Measurements from ENCODE around the gene FARS2.

The FARS2 gene

DNA sequence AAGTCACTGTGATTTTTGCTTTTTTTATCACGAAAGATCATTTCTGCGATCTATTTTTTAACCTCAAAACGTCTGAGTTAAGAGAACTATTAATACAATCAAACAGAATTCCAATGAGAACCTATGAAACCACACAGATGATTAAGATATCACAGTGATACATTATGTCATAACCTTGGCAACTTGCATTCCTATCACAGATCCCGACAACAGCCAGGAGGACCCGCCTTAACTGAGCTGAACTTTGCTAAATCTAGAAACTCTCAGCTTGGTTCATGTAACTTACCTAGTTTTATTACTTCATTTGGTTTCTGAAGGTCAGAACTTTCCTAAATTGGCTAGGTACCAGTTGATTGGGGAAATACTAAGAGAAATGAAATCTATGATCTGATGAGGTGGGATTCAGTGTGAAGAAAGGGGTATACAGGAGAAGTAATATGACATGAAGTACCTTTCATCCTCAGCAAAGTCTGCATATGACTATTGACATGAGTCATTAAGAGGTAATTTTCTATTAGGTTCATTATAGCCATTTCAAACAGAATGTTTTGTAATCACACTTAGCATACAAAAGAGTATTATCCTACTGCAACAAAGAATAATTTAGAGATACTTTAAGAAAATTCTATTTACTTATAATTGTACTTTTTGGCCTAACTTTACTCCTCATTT, 11.7 kb upstream of the FARS2 start:
- no peak for DNase-seq (ENCODE audit: low spot score)

DNA sequence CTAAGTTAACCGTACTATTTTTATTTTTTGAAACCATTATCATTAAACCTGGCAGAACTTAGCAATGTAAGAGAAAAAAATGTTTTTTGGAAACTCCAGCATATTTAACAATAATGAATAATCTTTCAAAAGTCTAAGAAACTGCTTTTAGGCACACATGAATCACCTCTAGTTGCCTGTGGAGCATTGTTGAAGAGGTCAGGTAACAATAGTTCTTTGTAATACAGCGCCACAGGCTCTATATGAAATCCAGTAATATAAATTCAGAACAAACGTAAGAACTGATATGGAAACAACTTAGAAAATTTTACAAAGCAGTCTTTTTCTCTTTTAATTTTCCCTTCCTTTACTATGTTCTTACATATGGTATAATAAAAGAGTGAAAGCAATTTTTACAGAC, 10.9 kb upstream of the FARS2 start:
- DNase-seq (ENCODE audit: low spot score) = no peak

DNA sequence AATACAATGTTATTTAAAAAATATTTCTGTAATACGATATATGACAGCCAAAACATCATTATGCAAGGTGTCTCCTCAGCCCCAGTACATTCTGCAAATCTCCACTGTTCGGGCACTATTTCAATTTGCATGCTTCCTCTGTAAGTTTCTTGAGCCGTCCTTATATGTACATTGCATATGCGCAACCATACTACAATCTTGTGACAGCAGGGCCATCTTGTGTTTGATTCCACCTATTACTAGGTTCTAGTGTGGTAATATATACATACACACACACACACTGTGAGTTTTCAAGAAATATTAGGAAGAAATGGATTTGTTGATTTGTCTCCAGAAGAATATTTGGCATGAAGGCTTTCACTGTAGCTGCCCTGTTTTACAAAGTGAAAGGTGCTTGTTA, 10.4 kb upstream of the FARS2 start:
- DNase-seq (ENCODE audit: low spot score) = no peak

GRCh38 chr6:5256952-5257351, 4.4 kb upstream of the FARS2 start:
- no peak for DNase-seq (ENCODE audit: low spot score)

DNA sequence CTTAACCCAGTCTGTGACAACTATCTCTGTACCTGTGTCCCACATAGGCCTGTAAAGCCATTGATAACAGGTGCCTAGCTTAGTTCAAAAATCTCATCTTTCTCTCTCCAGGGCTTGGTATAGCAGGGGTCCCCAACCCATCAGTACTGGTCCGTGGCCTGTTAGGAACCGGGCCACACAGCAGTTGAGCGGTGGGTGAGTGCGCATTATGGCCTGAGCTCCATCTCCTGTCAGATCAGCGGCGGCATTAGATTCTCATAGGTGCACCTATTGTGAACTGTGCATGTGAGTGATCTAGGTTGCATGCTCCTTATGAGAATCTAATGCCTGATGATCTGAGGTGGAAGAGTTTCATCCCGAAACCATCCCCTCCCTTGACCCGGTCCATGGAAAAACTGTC, 3.9 kb upstream of the FARS2 start:
- DNase-seq (ENCODE audit: low spot score) = no peak

DNA sequence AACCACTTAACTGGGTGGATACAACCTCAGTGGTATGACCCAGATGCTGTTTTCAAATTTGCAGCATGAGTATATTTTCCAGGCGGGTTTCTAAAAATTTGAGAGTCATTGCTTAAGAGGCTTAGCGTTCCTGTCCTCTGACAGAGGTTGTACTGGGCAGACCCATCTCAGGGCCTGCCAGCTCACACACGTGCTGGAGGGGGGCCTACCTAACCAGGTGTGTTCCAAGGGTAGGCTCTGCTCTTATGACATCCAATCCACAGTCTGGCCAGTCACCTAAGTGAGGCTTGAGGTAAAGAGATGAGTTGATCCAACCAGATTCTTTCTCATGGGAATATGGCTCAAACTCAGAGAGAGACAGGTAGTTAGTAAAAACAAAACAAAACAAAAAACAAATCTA, 1.9 kb upstream of the FARS2 start:
- no peak for DNase-seq (ENCODE audit: low spot score)

DNA sequence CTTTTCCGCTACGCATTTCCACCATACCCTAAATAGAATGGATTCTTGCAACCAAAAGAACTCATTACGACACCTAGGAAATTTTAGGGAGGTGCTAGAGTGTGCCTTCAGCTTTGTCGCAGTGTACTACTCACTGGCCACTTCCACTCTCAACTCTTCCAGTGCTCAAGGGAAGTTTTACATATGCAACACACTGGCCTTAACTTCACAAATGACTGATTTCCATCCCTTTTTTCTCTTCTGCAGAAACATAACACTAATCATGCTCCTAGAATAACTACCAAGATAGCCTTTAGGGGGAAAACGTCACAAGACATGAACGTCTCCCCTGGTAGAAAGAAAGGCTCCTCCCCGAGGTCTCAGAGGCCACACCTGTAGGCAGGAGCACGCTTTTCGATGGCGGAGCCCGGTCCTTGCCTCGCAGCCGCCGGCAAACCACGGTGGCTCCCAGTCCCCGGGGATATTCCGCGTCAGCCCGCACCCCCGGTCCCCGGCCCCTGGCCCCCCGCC, 1.1 kb upstream of the FARS2 start:
- DNase-seq (ENCODE audit: low spot score) = peak; percentile 78

GRCh38 chr6:5261545-5262109, 314 bp downstream of the FARS2 start:
- no peak for DNase-seq (ENCODE audit: low spot score)

DNA sequence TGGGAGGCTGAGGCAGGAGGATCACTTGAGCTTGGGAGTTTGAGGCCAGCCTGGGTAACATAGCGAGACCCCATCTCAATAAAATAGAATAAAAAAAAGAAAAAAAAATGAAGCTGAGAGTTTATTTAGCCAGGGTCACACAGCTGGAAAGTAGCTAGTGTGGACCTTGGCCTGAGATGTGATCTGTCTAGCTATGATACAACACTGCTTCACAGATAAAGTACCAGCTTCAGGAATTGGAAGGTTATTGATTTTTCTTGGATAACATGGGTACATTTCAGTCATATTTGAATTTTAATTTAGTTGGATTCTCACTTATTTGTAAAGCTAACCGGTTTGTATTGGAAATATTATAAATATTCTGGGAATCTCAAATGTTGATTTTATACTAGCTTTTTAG, 5.1 kb downstream of the FARS2 start:
- no peak for DNase-seq (ENCODE audit: low spot score)

DNA sequence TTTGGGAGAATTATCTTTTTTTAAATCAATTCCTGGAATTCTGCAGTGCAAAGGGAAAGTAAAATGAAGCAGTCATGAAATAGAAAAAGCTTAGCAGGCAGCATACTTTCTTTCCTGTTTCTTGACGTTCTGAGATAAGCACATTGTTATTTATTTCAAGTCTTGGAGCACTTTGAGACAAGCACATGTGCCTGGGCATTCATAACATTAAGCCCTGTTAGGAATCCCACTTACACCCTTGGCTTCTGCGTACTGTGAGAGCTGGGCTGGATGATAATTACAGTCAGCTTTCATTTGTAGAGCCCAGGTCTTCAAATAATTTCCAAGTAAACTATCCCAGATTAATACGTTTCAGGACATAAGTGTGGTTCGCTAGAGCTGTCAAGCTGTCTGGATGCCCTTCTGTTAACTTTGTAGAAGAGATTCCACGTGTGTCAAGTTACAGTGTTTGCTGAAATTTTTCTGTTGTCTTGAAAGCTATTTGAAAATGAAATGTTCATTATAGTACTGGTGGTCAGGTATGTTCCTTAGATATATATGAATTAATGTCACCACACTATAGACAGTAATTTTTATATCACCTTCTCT, 8.9 kb downstream of the FARS2 start:
- DNase-seq (ENCODE audit: low spot score) = no peak

- DNase-seq (ENCODE audit: low spot score) = no peak
Observed at GRCh38 chr6:5271926-5272325, 10.6 kb downstream of the FARS2 start.

DNA sequence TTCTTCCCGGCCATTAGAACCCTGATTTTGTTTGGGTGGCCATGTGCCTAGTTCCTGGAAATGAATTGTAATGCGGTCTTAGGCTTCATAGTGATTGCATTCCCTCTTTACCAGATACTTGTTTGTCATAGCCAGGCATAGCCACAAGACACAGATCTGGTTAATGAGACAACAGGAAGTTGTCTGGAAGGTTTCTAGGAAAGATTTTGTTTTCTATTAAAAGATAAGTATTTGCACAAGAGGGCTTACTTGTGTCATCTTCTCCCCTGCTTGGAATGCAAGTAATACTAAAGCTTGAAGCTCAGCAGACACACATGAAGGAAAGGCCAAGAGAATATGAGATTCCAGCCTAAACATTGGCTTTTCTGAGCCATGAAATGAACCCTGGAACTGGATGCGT, 12.9 kb downstream of the FARS2 start:
- DNase-seq (ENCODE audit: low spot score) = no peak

- no peak for DNase-seq (ENCODE audit: low spot score)
Observed at GRCh38 chr6:5275497-5275896, 14.2 kb downstream of the FARS2 start.

- DNase-seq (ENCODE audit: low spot score) = no peak
Observed at GRCh38 chr6:5276581-5276980, 15.3 kb downstream of the FARS2 start.

- no peak for DNase-seq (ENCODE audit: low spot score)
Observed at GRCh38 chr6:5277589-5277988, 16.3 kb downstream of the FARS2 start.

DNA sequence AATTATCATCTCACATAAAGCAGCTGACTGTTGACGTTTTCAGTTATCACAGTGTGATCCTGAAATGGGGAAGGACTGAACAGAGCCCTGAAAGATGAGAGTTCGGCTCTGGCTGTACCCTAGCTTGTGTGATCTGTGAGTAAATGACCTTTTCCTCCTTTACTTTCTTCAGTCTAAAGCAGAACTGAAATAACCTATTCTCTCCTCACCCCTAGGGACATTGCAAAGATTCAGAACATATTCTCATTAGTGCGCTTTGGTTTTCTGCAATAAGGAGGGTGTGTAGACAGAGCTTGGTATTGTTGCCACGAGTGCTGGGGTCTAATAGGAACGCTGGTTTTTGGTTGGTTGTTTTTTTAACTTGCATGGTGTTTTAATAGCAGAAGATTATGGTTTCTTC, 16.7 kb downstream of the FARS2 start:
- DNase-seq (ENCODE audit: low spot score) = no peak

DNA sequence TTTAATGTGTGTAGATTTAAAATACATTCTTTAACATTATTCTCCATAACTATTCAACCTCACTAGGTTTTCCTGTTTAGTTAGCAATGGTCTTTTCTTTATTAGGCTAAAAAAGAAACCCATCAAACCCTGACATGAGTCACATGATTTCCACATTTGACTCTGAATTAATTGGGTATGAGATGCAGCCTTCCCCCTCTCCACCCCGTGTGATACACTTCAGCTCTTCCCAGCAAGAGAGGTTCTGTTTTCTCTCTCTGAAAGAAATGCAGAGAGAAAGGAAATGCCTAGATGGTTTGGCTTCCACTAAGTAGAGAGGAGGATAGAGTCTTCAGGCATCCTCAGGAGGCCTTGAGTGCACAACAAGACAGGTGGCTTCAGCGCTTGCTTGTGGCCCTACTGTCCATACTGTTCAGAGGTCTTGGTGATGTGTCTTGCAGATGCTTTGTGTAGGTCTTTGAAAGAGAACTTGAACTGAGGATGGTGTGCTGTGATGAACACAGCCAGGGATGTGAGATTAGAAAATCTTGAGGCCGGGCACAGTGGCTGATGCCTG, 17.3 kb downstream of the FARS2 start:
- DNase-seq (ENCODE audit: low spot score) = no peak

GRCh38 chr6:5279891-5280338, 18.6 kb downstream of the FARS2 start:
- DNase-seq (ENCODE audit: low spot score) = no peak

GRCh38 chr6:5280920-5281319, 19.6 kb downstream of the FARS2 start:
- no peak for DNase-seq (ENCODE audit: low spot score)

- no peak for DNase-seq (ENCODE audit: low spot score)
Observed at GRCh38 chr6:5282191-5282623, 20.9 kb downstream of the FARS2 start.

DNA sequence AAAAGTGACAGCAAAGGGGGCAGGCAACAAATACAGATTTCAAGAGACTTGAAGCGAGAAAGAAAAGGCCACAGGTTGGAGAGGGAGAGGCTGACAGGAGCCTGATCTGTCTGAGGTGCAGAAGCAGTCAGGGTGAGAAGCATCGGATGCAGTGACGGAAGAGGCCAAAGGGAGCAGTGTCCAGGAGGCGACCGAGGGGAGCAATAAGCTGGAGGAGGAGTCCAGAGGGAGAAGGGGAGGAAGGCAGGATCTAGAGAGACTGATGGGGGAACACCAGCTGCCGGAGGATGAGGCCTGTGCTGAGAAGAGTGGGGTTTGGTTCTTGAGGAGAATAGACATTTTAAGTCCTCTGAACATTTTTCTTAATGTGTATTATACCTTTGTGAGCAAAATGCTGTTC, 23.8 kb downstream of the FARS2 start:
- DNase-seq (ENCODE audit: low spot score) = no peak

- DNase-seq (ENCODE audit: low spot score) = no peak
Observed at GRCh38 chr6:5285526-5285925, 24.2 kb downstream of the FARS2 start.

- no peak for DNase-seq (ENCODE audit: low spot score)
Observed at GRCh38 chr6:5286780-5287179, 25.5 kb downstream of the FARS2 start.
